NCI-H1436 treated with DMSO at 0.1 percent for 48 hours (cell line): ENCODE results near the gene GALNTL6.

Experiments
- DNase-seq: peaks from one replicate; lab custom pipeline; 2025; lab: John Stamatoyannopoulos, UW

GALNTL6 gene

DNA sequence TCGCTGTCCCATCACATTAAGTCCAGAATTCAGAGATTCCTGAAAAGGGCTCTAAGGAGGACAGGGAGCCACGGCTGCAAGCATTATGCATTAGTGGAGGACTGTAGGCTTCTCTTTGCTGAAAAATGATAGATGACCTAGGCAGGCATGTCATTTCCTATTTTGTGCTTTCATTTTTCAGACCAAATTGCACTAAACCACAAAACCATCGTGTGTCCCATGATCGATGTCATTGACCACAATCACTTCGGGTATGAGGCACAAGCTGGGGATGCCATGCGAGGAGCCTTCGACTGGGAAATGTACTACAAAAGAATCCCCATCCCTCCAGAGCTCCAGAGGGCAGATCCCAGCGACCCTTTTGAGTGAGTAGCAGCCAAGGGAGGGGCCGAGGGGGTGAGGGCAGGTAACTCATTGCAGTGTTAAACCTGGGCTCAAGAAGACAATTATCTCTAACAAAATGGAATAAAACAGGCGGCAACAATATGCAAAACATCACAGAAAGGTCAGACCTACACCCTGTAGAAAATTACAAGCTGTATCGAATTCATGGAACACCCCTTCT lies 1000.2 kb downstream of the GALNTL6 start:
- DNase-seq, result no peak

DNA sequence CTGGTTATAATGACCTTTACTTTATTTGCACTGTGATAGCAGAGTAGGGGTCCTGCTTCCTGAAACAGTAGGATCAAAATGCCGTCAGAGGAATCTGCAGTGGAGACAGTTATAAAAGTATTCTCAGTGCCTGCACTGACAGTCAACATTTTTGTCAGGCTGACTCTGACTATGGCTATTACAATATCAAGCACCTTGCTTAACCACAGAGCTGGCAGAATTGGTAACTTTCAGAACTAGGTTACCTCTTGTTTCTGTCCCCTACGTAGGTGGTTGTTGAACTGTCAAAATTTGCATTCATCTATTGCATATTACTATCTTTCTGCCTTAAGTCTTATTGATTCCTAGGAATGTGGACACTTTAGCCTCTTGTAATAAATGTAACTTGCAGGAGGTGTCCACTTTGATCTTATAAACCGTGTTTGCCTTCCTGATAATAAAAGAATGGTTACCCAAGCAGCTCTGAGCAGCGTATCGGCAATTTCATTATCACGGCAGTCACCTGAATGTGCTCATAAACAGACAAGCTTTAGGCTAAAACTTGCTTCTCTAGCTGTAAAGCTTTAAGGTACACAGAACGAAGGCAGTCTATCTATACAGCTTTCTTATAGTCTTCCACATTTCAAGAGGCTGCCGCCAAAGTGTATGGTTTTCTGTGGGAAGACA lies 1002.4 kb downstream of the GALNTL6 start:
- DNase-seq, result no peak

DNA sequence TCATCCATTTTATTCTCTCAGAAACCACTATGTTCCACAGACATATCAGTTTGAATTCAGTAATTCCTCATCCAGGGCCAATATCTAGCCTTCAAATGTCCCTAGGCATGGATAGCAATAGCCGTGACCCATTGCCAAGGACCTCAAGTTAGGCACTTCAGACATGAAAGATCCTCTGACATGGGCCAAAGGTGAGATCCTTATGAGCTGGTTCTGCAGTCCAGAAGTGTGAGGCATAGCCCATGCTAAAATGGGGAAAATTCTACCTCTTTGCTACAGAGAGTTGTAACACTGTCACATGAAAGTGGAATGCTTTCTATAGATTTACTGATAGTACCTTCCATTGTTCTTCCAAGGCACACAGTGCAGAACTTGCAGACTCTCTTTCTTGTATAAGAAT lies 1005.7 kb downstream of the GALNTL6 start:
- DNase-seq, result no peak

DNA sequence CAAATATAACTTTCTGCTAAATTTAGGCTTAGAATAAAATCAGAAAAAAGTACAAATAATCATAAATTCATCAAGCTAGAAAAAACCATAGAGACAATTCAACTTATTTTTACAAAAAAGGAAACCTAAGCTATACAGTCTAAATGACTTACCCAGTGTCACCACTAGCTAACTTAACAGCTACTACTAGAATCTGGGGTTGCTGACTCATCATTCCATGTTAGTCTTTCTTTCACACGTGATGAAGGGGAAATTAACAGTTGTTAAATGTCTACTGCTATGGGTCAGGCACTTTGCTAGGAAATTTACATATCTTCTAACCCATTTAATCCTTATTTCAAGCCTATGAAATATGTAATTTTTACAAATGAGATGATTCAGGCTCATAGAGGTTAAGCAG lies 1006.1 kb downstream of the GALNTL6 start:
- no peak for DNase-seq

DNA sequence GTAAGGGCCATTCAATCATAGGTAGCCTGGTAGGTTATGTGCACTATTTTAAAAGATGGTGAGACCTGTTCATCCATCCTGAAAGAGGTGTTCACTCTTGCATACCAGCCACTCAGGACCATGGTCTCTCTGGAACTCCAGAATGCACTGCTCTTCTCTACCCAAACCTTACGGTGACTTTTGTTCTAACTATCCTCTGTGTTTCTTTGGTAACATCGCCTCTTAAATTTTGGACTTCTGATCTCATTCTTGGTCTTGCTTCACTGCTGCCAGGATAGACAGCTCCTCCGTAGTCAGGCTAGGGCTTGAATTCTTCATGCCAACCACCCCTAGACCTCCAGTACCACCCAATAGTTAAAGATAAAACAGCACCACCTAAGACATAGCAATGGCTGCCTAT lies 1009.1 kb downstream of the GALNTL6 start:
- DNase-seq, result no peak

DNA sequence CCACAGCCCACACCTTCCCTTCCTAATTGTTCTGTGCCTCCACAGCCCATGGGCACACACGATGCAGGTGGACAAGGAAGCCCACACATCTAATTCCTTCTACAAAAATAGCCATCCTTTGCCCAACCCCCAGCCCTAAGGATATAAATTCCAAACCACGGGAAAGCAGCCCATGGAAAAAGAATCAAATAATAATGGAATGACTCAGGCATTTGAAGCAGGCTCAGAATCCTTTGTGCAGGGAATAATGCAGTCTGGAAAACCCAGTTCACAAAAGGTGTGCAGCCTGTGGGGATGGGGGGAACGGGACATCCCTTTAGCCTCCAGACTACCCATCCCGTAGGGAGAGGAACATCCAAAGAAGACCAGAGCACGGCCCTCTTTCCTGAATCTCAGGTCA lies 1013.1 kb downstream of the GALNTL6 start:
- no peak for DNase-seq

DNA sequence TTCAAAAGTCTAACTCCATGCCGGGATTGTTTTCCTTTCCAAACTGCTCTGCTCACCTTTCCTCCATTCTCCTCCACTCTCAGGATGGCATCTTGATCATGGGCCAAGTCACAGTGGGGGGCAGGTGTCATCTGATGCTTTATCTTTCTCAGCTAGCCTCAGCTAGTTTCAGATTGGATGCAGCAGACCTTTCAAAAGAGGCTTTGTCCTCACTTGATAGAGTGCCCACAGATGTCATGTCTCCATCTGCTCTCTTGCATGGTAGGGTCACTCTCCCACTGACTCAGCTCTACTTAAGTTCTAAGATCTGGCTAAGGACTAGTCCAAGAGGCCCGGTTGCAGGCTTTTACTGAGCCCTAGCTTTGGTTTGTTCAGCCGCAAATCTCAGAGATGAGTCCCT lies 1013.7 kb downstream of the GALNTL6 start:
- DNase-seq, result no peak

DNA sequence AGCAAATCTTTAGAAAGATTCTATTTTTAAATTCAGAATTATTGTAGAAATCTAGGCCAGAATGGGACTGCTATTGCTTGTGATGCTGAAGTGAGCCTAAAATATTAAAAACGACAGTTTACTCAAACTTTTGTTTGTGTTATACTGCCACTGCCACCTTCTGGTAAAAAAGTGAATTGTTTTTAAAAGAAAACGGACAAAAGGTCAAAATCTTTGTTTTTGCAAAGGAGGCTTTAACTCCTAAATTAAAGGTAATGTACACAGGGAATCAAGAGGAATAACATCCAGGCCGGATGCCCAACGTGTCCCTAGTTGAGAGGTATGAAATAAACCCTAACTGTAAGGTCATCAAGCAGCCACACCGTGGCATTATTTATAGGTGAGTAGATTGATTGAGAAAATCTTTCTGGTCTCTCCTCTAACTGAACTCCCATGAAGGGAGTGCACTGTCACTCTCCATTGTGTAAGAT lies 1017.1 kb downstream of the GALNTL6 start:
- DNase-seq, result peak; percentile 13

DNA sequence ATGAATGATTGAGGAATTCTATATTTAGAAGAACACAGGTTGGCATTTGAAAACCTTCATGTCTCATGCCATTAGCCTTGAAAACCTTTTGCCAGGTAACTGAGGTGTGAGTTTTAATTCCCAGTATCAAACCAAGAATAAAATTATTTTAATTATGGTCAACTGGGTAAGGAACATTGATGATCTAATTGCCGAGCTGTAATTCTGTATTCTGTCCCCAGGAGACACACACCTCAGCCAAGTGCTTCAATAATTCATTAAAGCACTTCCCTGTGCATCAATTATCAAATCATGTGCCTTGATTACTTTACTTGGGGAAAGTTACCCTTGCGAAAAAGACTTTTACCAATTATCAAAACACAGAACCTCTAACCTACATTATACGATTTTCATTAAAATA lies 1023.5 kb downstream of the GALNTL6 start:
- no peak for DNase-seq

DNA sequence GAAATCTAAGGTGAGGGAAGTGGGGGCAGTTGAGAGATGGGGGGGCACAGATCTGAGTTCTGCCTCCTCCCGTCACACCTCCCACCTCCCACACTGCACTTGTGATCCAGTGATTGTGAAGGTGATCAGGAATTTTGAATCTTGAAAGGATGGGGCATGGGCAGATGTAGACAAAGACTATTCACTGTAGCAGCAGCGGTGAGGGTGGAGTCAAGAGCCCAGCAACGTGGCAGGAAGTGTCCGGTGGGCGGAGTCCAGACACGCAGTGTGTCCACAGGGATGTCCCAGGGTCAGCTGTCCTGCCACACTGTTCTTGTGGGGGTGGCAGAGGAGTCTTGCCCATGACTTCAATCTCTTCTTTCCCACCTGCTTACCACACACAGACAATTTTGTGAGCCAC lies 1024.9 kb downstream of the GALNTL6 start:
- no peak for DNase-seq

DNA sequence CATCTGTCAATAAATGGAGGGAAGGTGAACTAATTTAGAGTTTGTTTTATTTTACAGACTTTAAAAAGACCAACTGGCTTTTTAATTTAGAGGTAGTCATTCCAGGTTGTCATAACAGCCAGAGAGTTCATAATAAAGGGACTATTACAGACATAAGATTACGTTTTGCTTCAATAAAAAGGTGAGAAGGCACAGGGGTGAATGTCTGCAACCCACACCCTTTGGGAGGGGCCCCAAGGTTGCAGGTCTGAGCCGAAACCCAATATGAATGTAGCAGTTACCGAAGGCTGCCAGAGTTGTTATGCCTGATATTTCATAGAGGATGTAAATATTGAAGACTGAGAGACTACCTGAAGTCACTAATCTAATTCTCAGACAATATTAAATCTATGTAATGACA lies 1025.7 kb downstream of the GALNTL6 start:
- no peak for DNase-seq

DNA sequence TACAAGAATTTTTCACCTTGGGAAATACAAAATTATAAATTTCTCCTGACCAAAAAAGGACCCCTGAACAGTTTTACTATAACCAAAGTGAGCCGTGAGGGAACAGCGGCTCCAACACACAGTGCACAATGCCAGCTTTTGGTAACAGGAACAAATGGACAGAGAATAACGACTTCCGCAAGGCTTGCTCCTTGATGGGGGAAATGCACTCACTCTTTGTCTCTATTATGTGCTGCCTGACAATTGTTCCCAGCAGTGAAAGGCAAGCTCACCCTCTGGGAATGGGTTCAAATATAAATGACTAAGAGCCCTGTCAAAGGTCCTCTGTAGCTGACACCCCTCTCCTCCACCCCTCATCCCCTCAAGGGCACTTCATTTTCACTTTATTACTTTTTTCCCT lies 1029.6 kb downstream of the GALNTL6 start:
- peak; percentile 49 for DNase-seq

DNA sequence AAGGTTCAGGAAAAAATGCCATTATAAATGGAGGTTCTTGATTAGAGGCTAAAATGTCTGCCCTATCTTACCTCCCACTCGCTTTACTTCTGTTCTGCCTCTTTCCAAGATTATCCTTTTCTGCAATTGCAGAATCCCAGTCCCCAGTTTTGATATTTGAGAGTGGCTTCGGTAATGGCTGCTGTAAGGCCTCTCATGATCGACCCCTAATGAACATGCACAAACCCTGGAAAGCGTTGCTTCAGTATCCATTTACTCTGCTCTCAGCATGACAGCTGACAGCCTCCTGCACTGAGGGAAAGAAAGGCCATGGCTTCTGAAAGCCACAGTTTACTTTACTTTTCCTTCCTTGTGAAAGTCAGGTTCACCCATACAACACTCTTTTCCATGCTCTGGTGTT lies 1030.0 kb downstream of the GALNTL6 start:
- DNase-seq, result no peak

DNA sequence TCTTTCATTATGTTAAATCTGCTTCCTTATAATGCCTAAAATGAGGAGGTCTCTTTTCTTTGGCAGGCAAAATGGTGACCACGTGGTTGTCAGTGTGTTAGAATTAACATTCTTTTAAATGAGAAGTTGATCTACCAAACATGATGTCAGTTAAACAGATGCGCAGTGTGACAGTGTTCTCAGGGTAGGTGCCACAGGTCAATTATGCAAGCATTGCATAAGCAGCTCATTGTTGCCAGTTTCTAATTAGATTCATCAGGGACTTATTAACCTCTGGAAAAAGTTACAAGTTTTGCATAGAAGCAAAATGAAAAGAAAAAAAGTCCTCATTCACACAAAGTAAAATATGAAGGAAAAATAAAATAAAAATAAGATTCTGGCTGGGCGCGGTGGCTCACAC lies 1031.4 kb downstream of the GALNTL6 start:
- no peak for DNase-seq

DNA sequence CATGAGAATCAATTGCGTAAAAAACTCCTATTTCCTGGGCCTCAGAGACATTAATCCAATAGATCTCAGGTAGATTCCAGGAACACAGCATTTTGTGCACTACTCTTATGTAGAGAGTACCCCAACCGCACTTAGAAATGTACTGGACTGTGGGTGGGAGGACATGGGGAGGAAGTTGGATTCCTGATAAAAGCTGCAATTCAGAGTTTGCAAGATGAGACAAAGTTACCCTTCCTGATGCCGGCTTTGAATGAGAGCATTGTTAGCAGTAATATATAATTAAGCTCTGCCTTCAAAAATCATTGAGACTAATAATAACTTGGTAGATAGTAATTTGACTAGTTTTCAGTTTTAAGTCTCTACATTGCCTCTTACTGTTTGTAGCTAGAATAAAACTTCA lies 1032.1 kb downstream of the GALNTL6 start:
- DNase-seq, result no peak

DNA sequence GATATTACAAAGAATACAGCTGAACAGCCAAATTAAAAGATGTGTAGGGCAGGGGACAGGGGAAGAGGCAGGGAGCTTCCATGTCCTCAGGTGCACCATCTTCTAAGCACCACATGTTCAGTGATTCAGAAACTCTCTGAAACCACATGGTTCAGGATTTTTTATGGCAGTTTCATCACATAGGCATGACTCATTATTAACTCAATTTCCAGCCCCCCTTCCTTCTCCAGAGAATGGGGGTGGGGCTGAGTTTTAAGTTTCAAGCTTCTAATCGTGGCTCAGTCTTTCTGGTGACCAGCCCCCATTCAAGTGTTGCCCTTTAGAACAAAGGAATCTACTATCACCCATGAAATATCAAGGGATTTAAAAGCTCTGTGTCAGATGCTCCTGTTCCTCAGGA lies 1037.6 kb downstream of the GALNTL6 start:
- no peak for DNase-seq

DNA sequence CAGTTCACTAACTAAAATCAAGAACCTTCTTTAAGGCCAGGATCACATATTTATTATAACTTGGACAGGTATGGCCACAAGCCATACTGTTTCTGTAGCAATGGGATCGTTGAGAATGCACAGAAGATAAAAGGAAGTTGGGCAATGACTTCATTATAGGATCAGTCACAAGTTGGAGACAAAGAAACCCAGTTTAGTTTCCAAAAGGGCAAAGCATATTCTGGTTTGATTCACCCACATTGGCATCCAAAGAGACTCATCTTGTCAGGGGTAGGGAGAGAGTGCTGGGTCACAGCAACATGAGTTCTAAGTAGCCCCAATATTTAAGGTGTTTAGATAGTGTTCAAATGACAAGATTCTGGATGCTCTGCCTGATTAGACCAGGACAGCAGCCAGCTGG lies 1038.3 kb downstream of the GALNTL6 start:
- DNase-seq, result no peak

DNA sequence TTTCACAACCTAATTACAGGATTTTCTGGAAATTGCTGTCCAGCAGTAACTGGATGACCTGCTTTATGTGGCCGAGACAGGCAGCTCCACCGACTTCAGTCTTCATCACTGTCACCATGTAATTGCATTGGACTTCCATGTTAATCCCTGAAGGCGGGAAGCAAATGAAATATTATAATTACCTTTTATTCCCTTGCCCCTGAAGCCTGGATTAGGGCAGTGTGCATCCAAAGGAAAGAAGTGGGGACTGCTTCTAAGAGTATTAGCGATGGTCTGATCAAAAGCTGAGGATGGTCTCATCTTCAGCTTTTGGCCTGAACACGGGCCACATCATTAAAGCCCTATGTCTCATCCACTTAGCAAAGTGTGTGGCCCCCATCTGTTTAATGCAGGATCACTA lies 1043.8 kb downstream of the GALNTL6 start:
- no peak for DNase-seq

DNA sequence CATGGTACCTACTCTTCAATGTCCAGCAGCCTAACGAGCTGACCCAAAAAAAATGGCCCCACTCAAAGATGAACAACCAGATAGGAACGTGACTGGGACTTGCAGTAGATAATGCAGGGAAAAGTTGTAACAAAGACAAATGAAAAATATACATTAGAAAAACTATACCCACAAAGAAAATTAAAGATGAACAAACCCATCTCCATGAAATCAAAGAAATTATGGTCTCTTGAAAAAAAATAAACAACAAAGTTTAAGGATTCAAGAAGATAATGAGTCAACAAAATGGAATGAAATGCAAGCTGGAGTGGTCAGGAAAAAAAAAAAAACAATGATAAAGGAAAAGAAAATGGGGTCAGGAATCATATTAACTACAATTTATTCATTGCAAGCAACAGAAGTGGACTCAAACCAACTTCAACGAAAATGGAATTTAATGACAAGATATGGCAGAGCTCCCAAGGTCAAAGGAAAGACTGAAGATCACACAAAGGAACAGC lies 1045.6 kb downstream of the GALNTL6 start:
- DNase-seq, result no peak

DNA sequence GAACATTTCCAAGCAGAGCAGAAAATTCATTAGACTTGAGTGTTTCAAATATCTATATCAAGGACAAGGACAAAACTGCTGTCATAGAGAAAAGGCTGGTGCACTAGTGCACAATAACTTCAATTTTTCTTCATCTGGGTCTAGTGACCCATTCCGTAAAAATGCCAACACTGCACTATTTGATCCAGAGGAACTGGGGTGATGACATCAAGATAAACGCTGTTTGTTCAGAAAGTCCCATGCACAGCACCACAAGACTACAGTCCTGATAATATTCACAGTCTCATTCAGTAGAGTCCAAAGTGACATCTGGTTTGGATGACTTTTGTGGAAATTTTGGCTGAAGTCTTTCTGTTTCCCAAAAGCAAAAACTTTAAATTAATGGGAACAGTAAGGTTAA lies 1051.9 kb downstream of the GALNTL6 start:
- DNase-seq, result no peak

DNA sequence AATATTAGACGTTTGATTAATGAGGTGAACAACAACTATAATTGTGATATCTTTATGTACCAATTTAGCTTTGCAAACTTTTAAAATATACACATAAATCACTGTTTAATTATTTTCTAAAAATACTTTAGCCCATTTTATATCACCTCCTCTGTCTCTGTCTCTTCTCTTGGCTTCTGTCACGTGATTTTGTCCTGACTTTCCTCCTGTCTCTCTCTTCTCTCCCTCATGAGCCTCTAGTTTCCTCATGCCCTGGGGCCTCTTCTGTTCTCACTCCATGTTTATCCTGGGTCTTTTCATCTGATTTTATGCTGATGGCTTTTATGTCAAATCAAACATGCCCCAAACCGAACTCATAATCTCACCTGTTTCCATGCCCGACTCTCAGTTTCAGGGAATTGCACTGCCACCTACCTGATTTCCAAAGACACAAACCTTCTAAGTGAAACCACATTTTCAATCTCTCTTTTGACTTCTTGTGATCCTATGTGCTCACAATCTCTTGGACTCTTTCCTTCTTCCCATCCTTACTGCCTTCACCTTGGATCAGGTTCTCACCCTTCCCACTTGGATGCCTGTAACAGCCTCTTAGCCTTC lies 1052.4 kb downstream of the GALNTL6 start:
- DNase-seq, result no peak

DNA sequence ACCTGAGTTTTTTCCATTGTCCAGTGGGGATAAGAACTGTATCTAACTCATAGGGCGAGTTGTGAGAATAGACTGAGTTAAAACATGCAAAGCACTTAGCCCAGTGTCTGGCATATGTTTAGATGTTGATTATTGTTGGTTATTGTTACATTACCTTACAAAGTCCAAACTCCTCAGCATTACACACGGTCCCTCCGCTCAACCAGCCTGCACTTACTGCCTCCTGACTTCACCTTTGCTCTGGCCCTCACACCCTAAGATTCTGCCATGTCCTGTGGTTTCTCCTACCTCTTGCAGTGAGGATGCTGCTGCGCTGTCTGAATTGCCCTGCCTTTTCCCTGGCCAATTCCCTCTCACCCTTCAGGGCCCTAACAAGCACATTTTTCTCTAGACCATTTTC lies 1053.2 kb downstream of the GALNTL6 start:
- no peak for DNase-seq

DNA sequence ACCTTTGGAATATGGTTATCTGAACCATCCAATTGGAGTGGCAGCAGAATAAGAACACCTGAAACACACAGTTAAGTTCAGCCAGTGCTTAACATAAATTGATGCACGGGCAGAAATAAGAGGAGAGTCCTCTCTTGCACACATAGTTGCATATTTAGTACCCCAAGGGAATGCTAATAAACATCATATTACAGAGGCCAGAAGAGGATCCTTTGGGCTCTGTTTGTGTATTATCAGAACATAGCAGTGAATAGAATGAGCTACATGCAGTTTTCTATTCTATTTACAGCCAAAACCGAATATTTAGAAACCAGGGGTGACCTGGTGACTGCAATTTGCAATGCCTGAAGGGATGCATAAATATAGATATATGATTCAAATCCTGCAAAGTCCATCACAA lies 1054.6 kb downstream of the GALNTL6 start:
- DNase-seq, result no peak

DNA sequence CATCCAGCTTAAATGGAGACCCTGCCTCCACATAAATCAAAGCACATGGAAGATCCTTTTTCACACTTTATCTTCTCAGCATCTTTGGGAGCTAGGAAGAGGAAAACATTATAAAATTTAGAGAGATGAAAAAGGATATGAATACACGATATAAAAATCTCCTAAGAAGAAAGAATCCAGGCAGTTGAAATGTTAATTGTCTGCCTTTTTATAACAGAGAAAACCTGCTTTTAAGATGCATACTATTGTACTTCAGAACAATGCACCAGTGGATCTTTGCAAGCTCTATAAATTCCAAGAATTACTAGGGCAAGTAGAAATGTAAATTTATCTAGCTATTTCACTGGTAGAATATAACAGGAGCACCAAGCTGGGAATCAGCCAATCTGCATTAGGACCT lies 1055.1 kb downstream of the GALNTL6 start:
- no peak for DNase-seq
